PFSK-1 (cell line): ENCODE data around the gene TNNC1.

Experiments used
- FOXP2 ChIP-seq: optimal IDR thresholded peaks from 2 replicates; pipeline ENCODE3; 2011; ENCODE audit warnings: borderline replicate concordance, control low read depth, inconsistent platforms; ENCODE audit not compliant: insufficient read depth; ENCODE audit errors: extremely low read length, extremely low read depth
- POLR2AphosphoS5 ChIP-seq: IDR thresholded peaks from 2 replicates; pipeline ENCODE4 v1.6.1; 2012; ENCODE audit warnings: low read depth, mild to moderate bottlenecking, control low read depth, low read length, moderate library complexity
- TAF1 ChIP-seq: IDR thresholded peaks from 2 replicates; pipeline ENCODE4 v1.6.1; 2012; ENCODE audit warnings: low read length, control low read depth, borderline replicate concordance; ENCODE audit not compliant: insufficient read depth

DNA sequence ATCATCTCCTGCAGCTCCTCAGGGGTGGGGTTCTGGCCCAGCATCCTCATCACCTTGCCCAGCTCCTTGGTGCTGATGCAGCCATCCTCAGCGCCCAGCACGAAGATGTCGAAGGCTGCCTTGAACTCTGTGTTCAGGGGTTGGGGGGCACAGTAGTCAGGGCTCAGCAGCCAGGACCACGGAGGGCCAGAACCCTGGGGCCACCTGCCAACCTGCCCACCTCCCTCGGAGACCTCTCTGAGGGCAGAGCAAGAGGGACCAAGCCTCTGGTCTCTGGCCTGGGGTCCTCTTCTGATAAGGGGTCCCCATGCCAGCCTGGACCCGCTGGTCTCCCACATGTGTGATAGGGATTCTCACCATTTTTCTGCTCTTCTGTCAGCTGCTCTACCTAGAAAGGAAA is 1.7 kb downstream of the TNNC1 start:
- TF ChIP-seq TAF1 = no peak
- no peak for TF ChIP-seq POLR2AphosphoS5
- TF ChIP-seq FOXP2 = no peak
